Spleen (tissue), 7 donors: Measurements from ENCODE around the gene CACNA1F.

Experiments
- POLR2A ChIP-seq, 3 donors: fragments of 450-650 bp; IDR thresholded peaks; one replicate each; pipeline ENCODE4 v1.5.1; 2017; ENCODE audit warnings: antibody characterized with exemption in 3 of 3, mild to moderate bottlenecking in 1 of 3
- POLR2AphosphoS5 ChIP-seq, 3 donors: sonication (generic); formaldehyde crosslinking; IDR thresholded peaks; one replicate each; pipeline ENCODE4 v1.5.1; 2017; ENCODE audit warnings: antibody characterized with exemption in 3 of 3
- TF ChIP-seq, protein P1 (sequence below), 11 experiments: fragments of 200-600 bp in 7 of 11; fragments of 450-650 bp in 4 of 11; sonication (generic) in 4 of 11; IDR thresholded peaks in 8 of 11; conservative IDR thresholded peaks in 3 of 11; 1 replicate in 7 of 11; 2 replicates in 4 of 11; pipeline versions ENCODE4 v1.4.0 to v1.8.0; 2016 to 2021; ENCODE audit warnings: antibody characterized with exemption in 11 of 11, inconsistent platforms in 4 of 11, mild to moderate bottlenecking in 1 of 11
- donor health status: DM: no; HTN: no; CAD: no; lungs with moderate emphysema.
- donor health status: DM: no; HTN: no; CAD: no.
- donor health status: DM: no; HTN: no; CAD: no.

DNA sequence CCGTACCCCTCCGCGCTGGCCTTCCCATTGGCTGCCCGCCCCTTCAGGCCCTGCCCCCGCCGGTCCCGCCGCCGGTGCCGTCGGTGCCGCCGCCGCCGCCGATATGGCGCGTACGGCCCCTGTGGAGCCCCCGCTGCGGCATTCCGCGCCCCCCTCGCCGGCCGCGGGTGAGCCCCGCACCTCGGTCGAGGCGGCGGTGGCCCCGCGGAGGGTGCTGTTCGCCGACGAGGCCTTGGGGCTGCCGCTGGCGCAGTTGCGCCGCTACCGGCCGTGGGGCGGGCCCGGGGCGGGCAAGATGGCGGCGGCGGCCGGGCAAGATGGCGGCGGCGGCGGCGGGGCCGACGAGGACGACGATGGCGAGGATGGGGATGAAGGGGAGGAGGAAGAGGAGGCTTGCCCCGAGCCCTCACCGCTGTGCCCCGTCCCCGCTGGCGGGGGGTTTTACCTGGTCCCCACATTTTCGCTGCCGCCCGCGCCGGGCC lies 36.7 kb upstream of the CACNA1F start, which contains the start of gene PPP1R3F:
- TF ChIP-seq POLR2AphosphoS5 (IDR thresholded peaks at IDR 0.05) = peak; percentile 81 to 85 (median 83)
- TF ChIP-seq, protein P1, sequence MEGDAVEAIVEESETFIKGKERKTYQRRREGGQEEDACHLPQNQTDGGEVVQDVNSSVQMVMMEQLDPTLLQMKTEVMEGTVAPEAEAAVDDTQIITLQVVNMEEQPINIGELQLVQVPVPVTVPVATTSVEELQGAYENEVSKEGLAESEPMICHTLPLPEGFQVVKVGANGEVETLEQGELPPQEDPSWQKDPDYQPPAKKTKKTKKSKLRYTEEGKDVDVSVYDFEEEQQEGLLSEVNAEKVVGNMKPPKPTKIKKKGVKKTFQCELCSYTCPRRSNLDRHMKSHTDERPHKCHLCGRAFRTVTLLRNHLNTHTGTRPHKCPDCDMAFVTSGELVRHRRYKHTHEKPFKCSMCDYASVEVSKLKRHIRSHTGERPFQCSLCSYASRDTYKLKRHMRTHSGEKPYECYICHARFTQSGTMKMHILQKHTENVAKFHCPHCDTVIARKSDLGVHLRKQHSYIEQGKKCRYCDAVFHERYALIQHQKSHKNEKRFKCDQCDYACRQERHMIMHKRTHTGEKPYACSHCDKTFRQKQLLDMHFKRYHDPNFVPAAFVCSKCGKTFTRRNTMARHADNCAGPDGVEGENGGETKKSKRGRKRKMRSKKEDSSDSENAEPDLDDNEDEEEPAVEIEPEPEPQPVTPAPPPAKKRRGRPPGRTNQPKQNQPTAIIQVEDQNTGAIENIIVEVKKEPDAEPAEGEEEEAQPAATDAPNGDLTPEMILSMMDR (IDR thresholded peaks at IDR 0.05 in 8 of 11, conservative IDR thresholded peaks at IDR 0.05 in 3 of 11) = no peak
- TF ChIP-seq POLR2A (IDR thresholded peaks at IDR 0.05) = peak in 1 of 3 donors; percentile 29
